Pancreas (tissue), 10 donors: ENCODE results near the gene RPTOR. TPM values are rescaled to one million over a fixed set of nuclear protein-coding genes. Genes with fewer than 3 reads are reported as not detected.

Experiments used
- ATAC-seq, 4 donors: fragments of 200-7000 bp; cut with Tn5 transposase; one replicate each; pipeline versions ENCODE4 v1.8.0 to v1.9.1; 2020; ENCODE audit warnings: mild to moderate bottlenecking in 4 of 4, moderate library complexity in 4 of 4
- DNase-seq, 6 donors: peaks; one replicate each; pipeline ENCODE4 v3.0.0-alpha.2; 2020
- FAIRE-seq: peaks from 2 replicates; lab custom pipeline; 2012; peaks lifted over from hg19 to GRCh38; lab: Jason Lieb, UNC
- H3K27ac ChIP-seq, 4 donors: fragments of 200-600 bp; sonication (generic); 1 replicate in 3 of 4; 2 replicates in 1 of 4; pipeline versions ENCODE4 v1.5.0 to v1.8.0; 2020
- H3K27me3 ChIP-seq, 4 donors: fragments of 200-600 bp; one replicate each; pipeline ENCODE4 v1.8.0; 2021
- H3K36me3 ChIP-seq, 3 donors: fragments of 200-600 bp; sonication (generic) in 1 of 3; one replicate each; pipeline versions ENCODE4 v1.5.0 to v1.8.0; 2020 to 2021
- H3K4me1 ChIP-seq, 3 donors: fragments of 200-600 bp; one replicate each; pipeline ENCODE4 v1.8.0; 2021
- H3K4me3 ChIP-seq, 4 donors: fragments of 200-600 bp; sonication (generic) in 2 of 4; one replicate each; pipeline versions ENCODE4 v1.5.0 to v1.8.0; 2020 to 2021
- H3K9me3 ChIP-seq, 4 donors: fragments of 200-600 bp; one replicate each; pipeline ENCODE4 v1.8.0; 2021
- WGBS, 2 donors: extraction: QIAGEN DNeasy Blood & Tissue Kit; methylation state at CpG; one replicate each; pipeline ENCODE4 v1.1.7; 2013; 5-methylcytosine and 5-hydroxymethylcytosine counted together
- intact Hi-C, 3 donors: fragments of 100-400 bp; cut with DNase I; formaldehyde crosslinking; loops; one replicate each; pipeline versions ENCODE4 v1.11.1 to v1.14.2; 2022
- polyA plus RNA-seq, 2 donors: library from polyadenylated mRNA; stranded (reverse); fragments of 200-250 nt; gene quantifications; one replicate each; pipeline ENCODE4 v1.2.3, GENCODE V29; 2013
- total RNA-seq, 6 donors: library from RNA; stranded (reverse); fragmentation: NEBNext Ultra II Directional in 4 of 6; extraction: Animal tissue kit (Norgen Biotek cat#: 25700) in 4 of 6; gene quantifications; one replicate each; pipeline versions ENCODE4 v1.2.1 to v1.2.4, GENCODE V29; 2021 to 2023
- TF ChIP-seq, protein P1 (sequence below), 4 donors: fragments of 200-600 bp; sonication (generic) in 3 of 4; IDR thresholded peaks; one replicate each; pipeline versions ENCODE4 v1.5.0 to v1.8.0; 2021; ENCODE audit warnings: antibody characterized with exemption in 4 of 4
- donor health status: healthy with polysubstance abuse.
- donor health status: DM: no; HTN: no; CAD: no; lungs with moderate emphysema.
- donor health status: DM: no; HTN: no; CAD: no.
- donor health status: control.
- donor health status: control.
- donor health status: Bipolar disorder and iron deficiency.
- donor health status: DM: yes; HTN: yes; CAD: no.
- donor health status: DM: no; HTN: no; CAD: no.
- donor health status: DM: no; HTN: no; CAD: no.
- donor health status: DM: yes; HTN: yes; CAD: no.

RPTOR gene
- total and polyA plus RNA-seq, 8 donors = 5.0 to 18.9 (median 13.2) TPM

DNA sequence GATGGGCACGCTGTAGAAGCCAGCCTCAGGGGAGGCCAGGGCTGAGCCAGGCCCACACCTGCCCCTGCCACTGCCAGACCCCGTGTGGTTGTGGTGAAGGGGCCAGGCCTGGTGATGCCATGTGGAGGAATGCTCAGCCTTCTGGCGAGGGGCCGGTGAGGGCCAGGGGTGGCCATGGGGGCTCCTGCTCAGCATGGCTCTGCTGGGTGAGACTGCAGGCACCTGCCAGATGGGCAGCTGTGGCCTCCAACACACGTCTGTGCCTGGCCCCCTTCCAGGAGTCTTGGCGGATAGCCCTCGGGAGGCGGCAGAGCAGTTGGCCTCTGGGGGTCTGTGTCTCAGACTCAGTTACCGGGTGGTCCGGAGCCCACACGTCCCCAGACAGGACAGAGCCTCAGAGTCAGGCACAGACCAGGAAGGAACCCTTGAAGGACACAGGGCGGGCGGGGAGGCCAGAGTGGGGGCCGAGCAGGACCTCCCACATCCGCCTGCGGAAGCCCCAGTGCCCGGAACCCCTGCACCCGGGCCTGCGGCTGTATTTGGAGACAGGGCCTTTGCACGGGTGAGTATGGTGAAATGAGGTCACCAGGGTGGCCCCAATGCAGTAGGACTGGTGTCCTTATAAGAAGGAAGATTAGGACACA is 424.5 kb downstream of the RPTOR start:
- Histone ChIP-seq H3K4me1 (peaks cover 3 to 9% (median 7%) of the 10 kb centered on the region in 3 donors), H3K27me3 (no peaks in the 10 kb centered on the region), H3K9me3 (no peaks in the 10 kb centered on the region), H3K27ac (no peak overlapping the region), H3K36me3 (no peaks in the 10 kb centered on the region), H3K4me3 (no peak overlapping the region)
- no peak for FAIRE-seq
- intact Hi-C loops = no loop called here
- whole genome bisulfite sequencing, 2 donors = 21 to 29% methylated on average over 20 of the region's 20 CpGs
- peak; percentile 7 to 43 (median 38) for ATAC-seq
- TF ChIP-seq, protein P1, sequence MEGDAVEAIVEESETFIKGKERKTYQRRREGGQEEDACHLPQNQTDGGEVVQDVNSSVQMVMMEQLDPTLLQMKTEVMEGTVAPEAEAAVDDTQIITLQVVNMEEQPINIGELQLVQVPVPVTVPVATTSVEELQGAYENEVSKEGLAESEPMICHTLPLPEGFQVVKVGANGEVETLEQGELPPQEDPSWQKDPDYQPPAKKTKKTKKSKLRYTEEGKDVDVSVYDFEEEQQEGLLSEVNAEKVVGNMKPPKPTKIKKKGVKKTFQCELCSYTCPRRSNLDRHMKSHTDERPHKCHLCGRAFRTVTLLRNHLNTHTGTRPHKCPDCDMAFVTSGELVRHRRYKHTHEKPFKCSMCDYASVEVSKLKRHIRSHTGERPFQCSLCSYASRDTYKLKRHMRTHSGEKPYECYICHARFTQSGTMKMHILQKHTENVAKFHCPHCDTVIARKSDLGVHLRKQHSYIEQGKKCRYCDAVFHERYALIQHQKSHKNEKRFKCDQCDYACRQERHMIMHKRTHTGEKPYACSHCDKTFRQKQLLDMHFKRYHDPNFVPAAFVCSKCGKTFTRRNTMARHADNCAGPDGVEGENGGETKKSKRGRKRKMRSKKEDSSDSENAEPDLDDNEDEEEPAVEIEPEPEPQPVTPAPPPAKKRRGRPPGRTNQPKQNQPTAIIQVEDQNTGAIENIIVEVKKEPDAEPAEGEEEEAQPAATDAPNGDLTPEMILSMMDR (IDR thresholded peaks at IDR 0.05) = no peak
- peak in 2 of 6 donors; percentile 67 to 83 for DNase-seq

DNA sequence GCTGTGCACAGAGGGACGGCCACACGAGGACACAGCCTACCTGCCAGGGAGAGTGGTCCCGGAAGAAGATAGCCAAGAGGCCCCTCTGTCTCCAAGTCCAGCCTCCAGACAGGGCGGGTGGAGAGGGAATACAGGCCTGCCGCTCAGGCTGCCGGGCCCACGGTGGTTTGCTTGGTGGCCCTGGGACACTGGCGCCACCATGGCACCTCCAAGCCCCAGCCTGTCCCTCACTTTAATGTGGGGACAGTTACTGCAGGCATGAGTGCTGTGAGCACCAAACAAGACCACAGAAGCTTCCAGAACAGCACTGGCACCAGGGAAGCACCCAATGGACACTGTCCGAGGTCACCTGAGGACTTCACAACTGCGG is 425.0 kb downstream of the RPTOR start:
- DNase-seq (no peak), FAIRE-seq (no peak), ATAC-seq (peak in 2 of 4 donors; percentile 1 to 8)
- Histone ChIP-seq H3K27ac (no peak overlapping the region), H3K4me3 (no peak overlapping the region), H3K4me1 (peaks cover 3 to 9% (median 7%) of the 10 kb centered on the region in 3 donors), H3K36me3 (no peaks in the 10 kb centered on the region), H3K27me3 (no peaks in the 10 kb centered on the region), H3K9me3 (no peaks in the 10 kb centered on the region)
- WGBS, 2 donors = 68 to 73% methylated on average over 10 of the region's 10 CpGs
- TF ChIP-seq, protein P1 (IDR thresholded peaks at IDR 0.05) = no peak
- intact Hi-C loops = loop anchor here in 1 of 3 donors (10.0 kb wide), 1 partner anchor 105 kb away; no protein-coding TSS in a partner anchor

DNA sequence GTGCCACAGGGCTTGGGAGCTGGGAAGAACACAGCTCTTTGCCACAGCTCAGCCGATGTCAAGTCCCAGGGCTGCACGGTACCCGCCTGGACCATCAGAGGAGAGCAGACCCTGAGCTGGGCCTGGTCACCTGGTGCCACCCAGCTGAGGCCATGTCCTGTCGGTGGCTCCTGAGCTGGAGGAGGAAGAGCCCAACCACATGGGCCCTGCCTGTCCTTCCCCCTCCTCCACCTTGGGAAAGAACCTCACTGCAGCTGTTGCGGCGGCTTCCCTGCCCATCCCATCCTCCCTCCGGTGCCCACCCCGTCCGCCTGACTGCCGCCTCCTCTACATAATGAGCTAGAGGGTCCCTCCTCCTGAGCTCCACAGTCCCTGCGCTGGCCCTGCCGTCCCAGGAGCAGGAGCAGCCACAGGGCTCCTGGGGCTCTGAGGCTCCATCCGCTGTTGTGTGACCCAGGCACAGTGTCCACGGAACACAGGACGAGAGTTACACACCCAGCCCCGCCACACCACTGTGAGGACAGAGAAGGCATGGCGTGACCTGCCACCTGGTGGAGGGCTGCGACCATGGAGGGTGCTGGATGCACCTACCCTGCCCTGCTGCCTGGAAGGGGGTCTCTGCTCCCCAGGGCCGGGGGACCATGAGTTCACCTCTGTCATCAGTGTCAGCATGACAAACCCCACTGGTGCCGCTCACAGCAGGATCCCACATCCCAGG is 425.6 kb downstream of the RPTOR start:
- Histone ChIP-seq H3K4me1 (peaks cover 3 to 9% (median 7%) of the 10 kb centered on the region in 3 donors), H3K36me3 (no peaks in the 10 kb centered on the region), H3K27me3 (no peaks in the 10 kb centered on the region), H3K9me3 (no peaks in the 10 kb centered on the region), H3K4me3 (no peak overlapping the region), H3K27ac (no peak overlapping the region)
- ATAC-seq (peak in 3 of 4 donors; percentile 50 to 67 (median 53)), DNase-seq (peak in 1 of 6 donors; percentile 76), FAIRE-seq (no peak)
- TF ChIP-seq, protein P1 (IDR thresholded peaks at IDR 0.05) = no peak
- 37 to 38% methylated on average over 18 to 20 of the region's 20 CpGs for WGBS, 2 donors
- intact Hi-C loops = loop anchor here in 1 of 3 donors (10.0 kb wide), 1 partner anchor 105 kb away; no protein-coding TSS in a partner anchor

DNA sequence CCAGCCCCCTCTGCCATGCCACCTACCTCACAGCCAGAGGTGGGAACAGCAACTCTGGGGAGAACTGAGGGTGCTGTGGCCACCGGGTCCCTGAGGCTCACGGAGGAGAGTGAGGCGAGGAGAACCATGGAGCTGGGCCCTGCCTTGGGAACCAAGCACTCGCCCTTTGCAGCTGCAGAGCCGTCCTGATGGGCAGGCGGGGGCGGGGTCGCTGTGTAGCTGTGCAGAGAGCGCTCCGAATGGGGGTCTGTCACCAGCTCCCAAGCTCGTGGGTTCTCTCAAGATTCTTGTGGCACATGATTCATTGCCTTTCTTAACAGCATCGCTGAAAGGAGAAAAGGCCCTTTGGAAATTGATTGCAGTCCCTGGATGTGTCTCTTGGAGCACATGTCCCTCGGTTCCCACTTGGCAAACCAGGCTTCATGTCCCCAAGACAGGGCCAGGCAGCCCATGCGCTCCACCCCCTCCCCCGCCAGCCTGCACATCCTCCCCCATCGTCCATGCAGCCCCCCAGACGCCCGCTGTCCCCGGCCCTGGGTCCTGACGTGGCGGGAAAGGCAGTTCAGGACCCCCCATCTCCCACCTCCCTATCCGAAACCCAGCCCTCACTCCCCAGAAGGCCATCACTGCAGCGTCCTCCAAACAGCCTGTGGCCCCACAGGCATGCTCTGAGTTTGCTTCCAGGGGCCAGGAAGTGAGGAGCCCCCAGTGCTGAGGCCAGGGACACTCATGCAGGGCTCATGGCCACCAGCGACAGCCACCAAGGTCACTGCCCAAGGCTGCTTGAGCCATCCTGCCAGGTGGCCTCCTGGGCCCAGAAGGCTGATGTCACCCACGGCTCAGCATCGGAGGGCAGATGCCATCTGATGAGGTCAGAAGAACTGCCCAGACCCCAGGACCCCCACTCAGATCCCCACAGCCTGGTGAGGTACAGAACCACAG is 426.4 kb downstream of the RPTOR start:
- intact Hi-C loops = loop anchor here in 1 of 3 donors (10.0 kb wide), 1 partner anchor 106 kb away; no protein-coding TSS in a partner anchor
- DNase-seq (peak in 1 of 6 donors; percentile 21), ATAC-seq (no peak), FAIRE-seq (no peak)
- TF ChIP-seq, protein P1 (IDR thresholded peaks at IDR 0.05) = no peak
- H3K27me3 ChIP-seq = no peaks in the 10 kb centered on the region
- no peak overlapping the region for H3K4me3 ChIP-seq
- no peaks in the 10 kb centered on the region for H3K36me3 ChIP-seq
- H3K9me3 ChIP-seq = no peaks in the 10 kb centered on the region
- H3K27ac ChIP-seq = no peak overlapping the region
- H3K4me1 ChIP-seq = peaks cover 3 to 9% (median 7%) of the 10 kb centered on the region in 3 donors
- WGBS, 2 donors = 39 to 46% methylated on average over 25 to 26 of the region's 26 CpGs
